Ectodermal cell (in vitro differentiated cells): ENCODE data around the gene POLQ.
"Not testable (repeated sequence)": the region's sequence is repeated elsewhere in the genome, so short reads cannot be mapped to it uniquely, and the experiment has no call there.

ENCODE experiments used
- H3K27ac ChIP-seq: 2 replicates; pipeline ENCODE4 v1.7.0; 2013; ENCODE audit warnings: mild to moderate bottlenecking, low read depth, low read length; ENCODE audit not compliant: insufficient read depth, poor library complexity, severe bottlenecking
- H3K27me3 ChIP-seq: 2 replicates; pipeline ENCODE4 v1.7.0; 2013; ENCODE audit warnings: mild to moderate bottlenecking, low read length; ENCODE audit not compliant: insufficient read depth, control insufficient read depth, poor library complexity, severe bottlenecking
- H3K36me3 ChIP-seq: one replicate; pipeline ENCODE4 v1.7.0; 2013; ENCODE audit warnings: low read length; ENCODE audit not compliant: control insufficient read depth, insufficient read depth
- H3K4me1 ChIP-seq: one replicate; pipeline ENCODE4 v1.7.0; 2013; ENCODE audit warnings: low read length; ENCODE audit not compliant: control insufficient read depth, insufficient read depth
- H3K4me3 ChIP-seq: 2 replicates; pipeline ENCODE4 v1.7.0; 2013; ENCODE audit warnings: low read depth, low read length, control low read depth; ENCODE audit not compliant: insufficient read depth
- H3K9me3 ChIP-seq: 2 replicates; pipeline ENCODE4 v1.7.0; 2013; ENCODE audit warnings: mild to moderate bottlenecking, low read length, moderate library complexity; ENCODE audit not compliant: control insufficient read depth
- WGBS, 2 experiments: methylation state at CpG; one replicate each; pipeline ENCODE4 v1.1.7; 2013; ENCODE audit warnings: missing lambda C conversion rate in 2 of 2; 5-methylcytosine and 5-hydroxymethylcytosine counted together

POLQ gene

GRCh38 chr3:121482660-121483059 is 63.1 kb downstream of the POLQ start:
- no peaks in the 10 kb centered on the region for H3K27me3 ChIP-seq
- peaks cover 2% of the 10 kb centered on the region for H3K36me3 ChIP-seq
- H3K4me1 ChIP-seq: no peaks in the 10 kb centered on the region
- H3K4me3 ChIP-seq: no peak overlapping the region
- H3K27ac ChIP-seq: no peak overlapping the region
- H3K9me3 ChIP-seq: no peaks in the 10 kb centered on the region
- 91 to 96% methylated on average over 1 of the region's 1 CpG for WGBS, 2 experiments

GRCh38 chr3:121481106-121481880 is 64.5 kb downstream of the POLQ start:
- H3K27me3 ChIP-seq: no peaks in the 10 kb centered on the region
- H3K9me3 ChIP-seq: no peaks in the 10 kb centered on the region
- WGBS, 2 experiments: 98% methylated on average over 3 of the region's 3 CpGs
- H3K4me1 ChIP-seq: no peaks in the 10 kb centered on the region
- H3K36me3 ChIP-seq: peaks cover 2% of the 10 kb centered on the region
- H3K27ac ChIP-seq: no peak overlapping the region
- no peak overlapping the region for H3K4me3 ChIP-seq

- Histone ChIP-seq H3K4me1 (no peaks in the 10 kb centered on the region), H3K36me3 (peaks cover 10% of the 10 kb centered on the region)
- 94 to 95% methylated on average over 5 of the region's 5 CpGs for WGBS, 2 experiments
Measured at GRCh38 chr3:121477589-121477988, 68.2 kb downstream of the POLQ start.

GRCh38 chr3:121473001-121473400 is 72.8 kb downstream of the POLQ start:
- no peaks in the 10 kb centered on the region for H3K9me3 ChIP-seq
- H3K27ac ChIP-seq: no peak overlapping the region
- 97 to 98% methylated on average over 2 of the region's 2 CpGs for WGBS, 2 experiments
- no peaks in the 10 kb centered on the region for H3K4me1 ChIP-seq
- H3K27me3 ChIP-seq: no peaks in the 10 kb centered on the region
- no peak overlapping the region for H3K4me3 ChIP-seq
- H3K36me3 ChIP-seq: peaks cover 7% of the 10 kb centered on the region

More at GRCh38 chr3:121477589-121477988, 68.2 kb downstream of the POLQ start:
- Histone ChIP-seq H3K27ac (no peak overlapping the region), H3K4me3 (no peak overlapping the region), H3K27me3 (no peaks in the 10 kb centered on the region), H3K9me3 (no peaks in the 10 kb centered on the region)

GRCh38 chr3:121467085-121467484 is 78.7 kb downstream of the POLQ start:
- 87 to 91% methylated on average over 2 of the region's 2 CpGs for WGBS, 2 experiments
- H3K36me3 ChIP-seq: peaks cover 12% of the 10 kb centered on the region
- H3K9me3 ChIP-seq: no peaks in the 10 kb centered on the region
- no peaks in the 10 kb centered on the region for H3K27me3 ChIP-seq
- H3K4me1 ChIP-seq: no peaks in the 10 kb centered on the region
- H3K27ac ChIP-seq: no peak overlapping the region
- no peak overlapping the region for H3K4me3 ChIP-seq

- no peaks in the 10 kb centered on the region for H3K9me3 ChIP-seq
- no peaks in the 10 kb centered on the region for H3K4me1 ChIP-seq
- no peak overlapping the region for H3K4me3 ChIP-seq
- peaks cover 13% of the 10 kb centered on the region for H3K36me3 ChIP-seq
- no peak overlapping the region for H3K27ac ChIP-seq
- H3K27me3 ChIP-seq: no peaks in the 10 kb centered on the region
Measured at GRCh38 chr3:121463745-121464144, 82.0 kb downstream of the POLQ start.

GRCh38 chr3:121462565-121462964 is 83.2 kb downstream of the POLQ start:
- Histone ChIP-seq H3K4me3 (no peak overlapping the region), H3K27ac (no peak overlapping the region), H3K36me3 (peaks cover 14% of the 10 kb centered on the region), H3K9me3 (no peaks in the 10 kb centered on the region), H3K4me1 (no peaks in the 10 kb centered on the region), H3K27me3 (no peaks in the 10 kb centered on the region)
- 94 to 100% methylated on average over 2 to 3 of the region's 3 CpGs for WGBS, 2 experiments

- not testable (repeated sequence) for H3K36me3 ChIP-seq, H3K9me3 ChIP-seq, H3K4me1 ChIP-seq, H3K27me3 ChIP-seq, H3K27ac ChIP-seq, H3K4me3 ChIP-seq
- WGBS, 2 experiments: 90 to 93% methylated on average over 12 of the region's 12 CpGs
Measured at GRCh38 chr3:121451752-121452151, 94.0 kb downstream of the POLQ start.

GRCh38 chr3:121443456-121443855 is 102.3 kb downstream of the POLQ start:
- Histone ChIP-seq H3K9me3 (no peaks in the 10 kb centered on the region), H3K36me3 (no peaks in the 10 kb centered on the region), H3K4me3 (no peak overlapping the region), H3K27ac (no peak overlapping the region), H3K27me3 (no peaks in the 10 kb centered on the region), H3K4me1 (no peaks in the 10 kb centered on the region)
- 94 to 97% methylated on average over 1 of the region's 1 CpG for WGBS, 2 experiments

GRCh38 chr3:121436641-121437040 is 109.1 kb downstream of the POLQ start:
- H3K4me1 ChIP-seq: no peaks in the 10 kb centered on the region
- WGBS, 2 experiments: 87 to 99% methylated on average over 2 to 3 of the region's 3 CpGs
- no peaks in the 10 kb centered on the region for H3K27me3 ChIP-seq
- peaks cover 4% of the 10 kb centered on the region for H3K36me3 ChIP-seq
- no peaks in the 10 kb centered on the region for H3K9me3 ChIP-seq
- no peak overlapping the region for H3K27ac ChIP-seq
- no peak overlapping the region for H3K4me3 ChIP-seq
